ENCODE data around the gene HERC4.
"Not testable (repeated sequence)": the region's sequence is repeated elsewhere in the genome, so short reads cannot be mapped to it uniquely, and the experiment has no call there.

HERC4 gene

GRCh38 chr10:67971311-67971710, 103.8 kb downstream of the HERC4 start:
- DNase-seq (ENCODE audit: low read depth): no peak
- no peak overlapping the region for H3K4me3 ChIP-seq (ENCODE audit: low read depth, low read length)
- TF ChIP-seq, protein P1, sequence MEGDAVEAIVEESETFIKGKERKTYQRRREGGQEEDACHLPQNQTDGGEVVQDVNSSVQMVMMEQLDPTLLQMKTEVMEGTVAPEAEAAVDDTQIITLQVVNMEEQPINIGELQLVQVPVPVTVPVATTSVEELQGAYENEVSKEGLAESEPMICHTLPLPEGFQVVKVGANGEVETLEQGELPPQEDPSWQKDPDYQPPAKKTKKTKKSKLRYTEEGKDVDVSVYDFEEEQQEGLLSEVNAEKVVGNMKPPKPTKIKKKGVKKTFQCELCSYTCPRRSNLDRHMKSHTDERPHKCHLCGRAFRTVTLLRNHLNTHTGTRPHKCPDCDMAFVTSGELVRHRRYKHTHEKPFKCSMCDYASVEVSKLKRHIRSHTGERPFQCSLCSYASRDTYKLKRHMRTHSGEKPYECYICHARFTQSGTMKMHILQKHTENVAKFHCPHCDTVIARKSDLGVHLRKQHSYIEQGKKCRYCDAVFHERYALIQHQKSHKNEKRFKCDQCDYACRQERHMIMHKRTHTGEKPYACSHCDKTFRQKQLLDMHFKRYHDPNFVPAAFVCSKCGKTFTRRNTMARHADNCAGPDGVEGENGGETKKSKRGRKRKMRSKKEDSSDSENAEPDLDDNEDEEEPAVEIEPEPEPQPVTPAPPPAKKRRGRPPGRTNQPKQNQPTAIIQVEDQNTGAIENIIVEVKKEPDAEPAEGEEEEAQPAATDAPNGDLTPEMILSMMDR (conservative IDR thresholded peaks at IDR 0.05; ENCODE audit: low read depth, low read length): no peak

GRCh38 chr10:67969875-67970274, 105.2 kb downstream of the HERC4 start:
- TF ChIP-seq, protein P1 (conservative IDR thresholded peaks at IDR 0.05; ENCODE audit: low read depth, low read length): no peak
- peak; percentile 12 for DNase-seq (ENCODE audit: low read depth)
- H3K4me3 ChIP-seq (ENCODE audit: low read depth, low read length): no peak overlapping the region

GRCh38 chr10:67966035-67966434, 109.0 kb downstream of the HERC4 start:
- not testable (repeated sequence) for DNase-seq (ENCODE audit: low read depth); H3K4me3 ChIP-seq (ENCODE audit: low read depth, low read length)

- TF ChIP-seq, protein P1 (conservative IDR thresholded peaks at IDR 0.05; ENCODE audit: low read depth, low read length): no peak
- H3K4me3 ChIP-seq (ENCODE audit: low read depth, low read length): no peak overlapping the region
- DNase-seq (ENCODE audit: low read depth): no peak
Observed at GRCh38 chr10:67965456-67965855, 109.6 kb downstream of the HERC4 start.

GRCh38 chr10:67959839-67960476, 115.1 kb downstream of the HERC4 start:
- no peak overlapping the region for H3K4me3 ChIP-seq (ENCODE audit: low read depth, low read length)
- TF ChIP-seq, protein P1 (conservative IDR thresholded peaks at IDR 0.05; ENCODE audit: low read depth, low read length): no peak
- DNase-seq (ENCODE audit: low read depth): no peak

- DNase-seq (ENCODE audit: low read depth): no peak
- TF ChIP-seq, protein P1 (conservative IDR thresholded peaks at IDR 0.05; ENCODE audit: low read depth, low read length): no peak
- no peak overlapping the region for H3K4me3 ChIP-seq (ENCODE audit: low read depth, low read length)
Observed at GRCh38 chr10:67955614-67956013, 119.5 kb downstream of the HERC4 start.

GRCh38 chr10:67943917-67944316, 131.2 kb downstream of the HERC4 start:
- TF ChIP-seq, protein P1 (conservative IDR thresholded peaks at IDR 0.05; ENCODE audit: low read depth, low read length): no peak
- no peak for DNase-seq (ENCODE audit: low read depth)
- H3K4me3 ChIP-seq (ENCODE audit: low read depth, low read length): no peak overlapping the region

Measured in choroid plexus epithelial cell (primary cell).